GM19025 (cell line): ENCODE measurements around the gene DLG2.
A peak's percentile ranks its signal among the peaks of the same experiment; 100 is the strongest.

Experiments
- ATAC-seq: cut with Tn5 transposase; IDR thresholded peaks from one replicate; pipeline ENCODE4 v1.9.1; 2021; ENCODE audit warnings: mild to moderate bottlenecking, low read depth, moderate library complexity; ENCODE audit not compliant: unreplicated experiment

The DLG2 gene

GRCh38 chr11:84465040-84465439, 1162.1 kb downstream of the DLG2 start:
- no peak for ATAC-seq

GRCh38 chr11:84455691-84456090, 1171.5 kb downstream of the DLG2 start:
- no peak for ATAC-seq

- no peak for ATAC-seq
Observed at GRCh38 chr11:84452211-84452610, 1174.9 kb downstream of the DLG2 start.

GRCh38 chr11:84438565-84438964, 1188.6 kb downstream of the DLG2 start:
- no peak for ATAC-seq

- ATAC-seq, result peak; percentile 67
Observed at GRCh38 chr11:84437071-84437980, 1189.8 kb downstream of the DLG2 start.

GRCh38 chr11:84430661-84431060, 1196.5 kb downstream of the DLG2 start:
- no peak for ATAC-seq

GRCh38 chr11:84425673-84426072, 1201.5 kb downstream of the DLG2 start:
- ATAC-seq, result no peak

- no peak for ATAC-seq
Observed at GRCh38 chr11:84420271-84420670, 1206.9 kb downstream of the DLG2 start.

GRCh38 chr11:84419616-84420015, 1207.5 kb downstream of the DLG2 start:
- ATAC-seq, result no peak

GRCh38 chr11:84414920-84415319, 1212.2 kb downstream of the DLG2 start:
- ATAC-seq, result no peak

GRCh38 chr11:84413549-84413948, 1213.6 kb downstream of the DLG2 start:
- no peak for ATAC-seq

- ATAC-seq, result no peak
Observed at GRCh38 chr11:84412862-84413261, 1214.3 kb downstream of the DLG2 start.

- no peak for ATAC-seq
Observed at GRCh38 chr11:84408946-84409411, 1218.2 kb downstream of the DLG2 start.

- no peak for ATAC-seq
Observed at GRCh38 chr11:84407091-84407490, 1220.1 kb downstream of the DLG2 start.

GRCh38 chr11:84398017-84398626, 1229.0 kb downstream of the DLG2 start:
- no peak for ATAC-seq

- no peak for ATAC-seq
Observed at GRCh38 chr11:84396521-84396920, 1230.6 kb downstream of the DLG2 start.

GRCh38 chr11:84390441-84391078, 1236.6 kb downstream of the DLG2 start:
- no peak for ATAC-seq

- ATAC-seq, result no peak
Observed at GRCh38 chr11:84389696-84390095, 1237.4 kb downstream of the DLG2 start.

GRCh38 chr11:84384731-84385130, 1242.4 kb downstream of the DLG2 start:
- ATAC-seq, result no peak

- no peak for ATAC-seq
Observed at GRCh38 chr11:84383576-84383975, 1243.6 kb downstream of the DLG2 start.

- no peak for ATAC-seq
Observed at GRCh38 chr11:84381666-84382065, 1245.5 kb downstream of the DLG2 start.
